Mesodermal cell (in vitro differentiated cells): ENCODE measurements around the gene RASGRP3. TPM values are rescaled to one million over a fixed set of nuclear protein-coding genes. Genes with fewer than 3 reads are reported as not detected.

Source experiments
- H3K27ac ChIP-seq: 2 replicates; pipeline ENCODE4 v1.7.0; 2013; ENCODE audit warnings: mild to moderate bottlenecking, low read depth, low read length, moderate library complexity; ENCODE audit not compliant: severe bottlenecking
- H3K36me3 ChIP-seq: 2 replicates; pipeline ENCODE4 v1.7.1; 2013; ENCODE audit warnings: mild to moderate bottlenecking, low read length, moderate library complexity; ENCODE audit not compliant: control insufficient read depth, insufficient read depth
- H3K4me1 ChIP-seq: one replicate; pipeline ENCODE4 v1.7.1; 2013; ENCODE audit warnings: mild to moderate bottlenecking, low read length; ENCODE audit not compliant: insufficient read depth, control insufficient read depth, poor library complexity, severe bottlenecking
- H3K4me3 ChIP-seq: 2 replicates; pipeline ENCODE4 v1.7.0; 2013; ENCODE audit warnings: low read length, control low read depth, mild to moderate bottlenecking; ENCODE audit not compliant: insufficient read depth, poor library complexity, severe bottlenecking; ENCODE audit errors: extremely low read depth
- H3K9me3 ChIP-seq: 2 replicates; pipeline ENCODE4 v1.7.1; 2013; ENCODE audit warnings: mild to moderate bottlenecking, low read length, moderate library complexity; ENCODE audit not compliant: control insufficient read depth
- WGBS, 2 experiments: methylation state at CpG; one replicate each; pipeline ENCODE4 v1.1.5; 2013; ENCODE audit warnings: missing lambda C conversion rate in 2 of 2; ENCODE audit not compliant: insufficient coverage in 2 of 2; 5-methylcytosine and 5-hydroxymethylcytosine counted together
- polyA plus RNA-seq, 2 experiments: library from polyadenylated mRNA; stranded (reverse); fragments of 50-300 nt; gene quantifications; one replicate each; pipeline ENCODE4 v1.2.3, GENCODE V29; 2013

The RASGRP3 gene, protein sequence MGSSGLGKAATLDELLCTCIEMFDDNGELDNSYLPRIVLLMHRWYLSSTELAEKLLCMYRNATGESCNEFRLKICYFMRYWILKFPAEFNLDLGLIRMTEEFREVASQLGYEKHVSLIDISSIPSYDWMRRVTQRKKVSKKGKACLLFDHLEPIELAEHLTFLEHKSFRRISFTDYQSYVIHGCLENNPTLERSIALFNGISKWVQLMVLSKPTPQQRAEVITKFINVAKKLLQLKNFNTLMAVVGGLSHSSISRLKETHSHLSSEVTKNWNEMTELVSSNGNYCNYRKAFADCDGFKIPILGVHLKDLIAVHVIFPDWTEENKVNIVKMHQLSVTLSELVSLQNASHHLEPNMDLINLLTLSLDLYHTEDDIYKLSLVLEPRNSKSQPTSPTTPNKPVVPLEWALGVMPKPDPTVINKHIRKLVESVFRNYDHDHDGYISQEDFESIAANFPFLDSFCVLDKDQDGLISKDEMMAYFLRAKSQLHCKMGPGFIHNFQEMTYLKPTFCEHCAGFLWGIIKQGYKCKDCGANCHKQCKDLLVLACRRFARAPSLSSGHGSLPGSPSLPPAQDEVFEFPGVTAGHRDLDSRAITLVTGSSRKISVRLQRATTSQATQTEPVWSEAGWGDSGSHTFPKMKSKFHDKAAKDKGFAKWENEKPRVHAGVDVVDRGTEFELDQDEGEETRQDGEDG
- polyA plus RNA-seq (2013, experiment 1 of 2): 35.0 TPM
- polyA plus RNA-seq (2013, experiment 2 of 2): 34.6 TPM

GRCh38 chr2:33476131-33476792, at the start of gene RASGRP3:
RASGRP3 (plus strand) TSS chr2:33476649; CDS start chr2:33515137, 38,488 bp downstream.
- Histone ChIP-seq H3K9me3 (peaks cover 11% of the 10 kb centered on the region), H3K36me3 (no peaks in the 10 kb centered on the region), H3K4me3 (peak within 1 kb of the TSS; percentile 41), H3K27ac (peak within 1 kb of the TSS; percentile 96), H3K4me1 (peaks cover 25% of the 10 kb centered on the region)
- WGBS, 2 experiments: 35 to 51% methylated on average over 3 to 14 of the region's 18 CpGs

DNA sequence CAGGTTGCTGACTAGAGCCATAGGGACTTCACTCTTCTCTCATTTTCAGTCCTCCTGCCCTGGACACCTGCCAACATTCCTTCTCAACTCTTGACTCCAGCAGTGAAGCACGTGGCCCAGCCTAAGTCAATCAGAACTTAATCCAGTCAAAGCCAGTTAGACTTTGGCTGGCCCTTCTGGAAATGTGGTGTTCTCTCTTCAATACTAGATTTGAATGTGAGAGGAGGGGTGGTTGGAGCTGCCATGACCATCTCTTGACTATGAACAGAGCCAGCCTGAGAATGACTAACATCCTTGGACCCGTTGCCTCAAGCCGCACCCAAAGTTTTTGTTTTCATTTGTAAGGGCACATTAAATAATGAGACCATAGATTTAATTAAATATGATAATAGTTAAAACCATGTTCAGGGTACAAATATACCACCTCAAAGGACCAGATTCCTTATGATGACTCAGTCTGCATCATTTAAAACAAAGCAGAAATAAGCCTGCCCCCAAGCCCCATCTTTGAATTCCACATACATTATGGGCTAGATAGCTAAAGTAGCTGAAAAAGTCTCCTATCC, 49.7 kb upstream of the RASGRP3 start:
- no peaks in the 10 kb centered on the region for H3K9me3 ChIP-seq
- H3K4me1 ChIP-seq: peaks cover 10% of the 10 kb centered on the region
- 83 to 100% methylated on average over 1 of the region's 3 CpGs for WGBS, 2 experiments
- H3K36me3 ChIP-seq: no peaks in the 10 kb centered on the region
- H3K27ac ChIP-seq: no peak overlapping the region
- no peak overlapping the region for H3K4me3 ChIP-seq

DNA sequence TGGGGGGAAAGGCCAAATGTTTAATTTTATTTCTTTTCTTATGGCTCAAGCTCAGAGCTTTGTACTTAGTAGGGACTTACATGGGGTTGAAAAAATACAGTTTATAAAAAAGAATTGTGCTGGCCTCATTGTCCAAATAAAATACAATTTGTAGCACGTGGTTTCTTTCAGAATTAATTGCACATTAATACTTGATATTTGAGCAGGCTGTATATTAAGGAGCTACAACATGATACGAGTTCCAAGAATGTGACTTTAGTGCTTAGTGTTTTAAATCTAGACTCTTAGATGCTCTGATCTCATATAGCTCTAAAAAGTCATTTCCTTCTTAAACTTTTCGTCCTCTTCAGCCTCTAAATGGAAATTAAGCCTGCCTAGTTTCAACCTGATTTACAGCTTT, 46.4 kb upstream of the RASGRP3 start:
- H3K9me3 ChIP-seq: no peaks in the 10 kb centered on the region
- no peaks in the 10 kb centered on the region for H3K36me3 ChIP-seq
- no CpG with 5 or more reads among the region's 3 CpGs for WGBS, 2 experiments
- H3K4me1 ChIP-seq: peaks cover 9% of the 10 kb centered on the region
- no peak overlapping the region for H3K4me3 ChIP-seq
- H3K27ac ChIP-seq: no peak overlapping the region

GRCh38 chr2:33430856-33431255, 45.6 kb upstream of the RASGRP3 start:
- H3K9me3 ChIP-seq: no peaks in the 10 kb centered on the region
- WGBS, 2 experiments: no CpG with 5 or more reads among the region's 1 CpG
- peaks cover 3% of the 10 kb centered on the region for H3K4me1 ChIP-seq

GRCh38 chr2:33432871-33433270, 43.6 kb upstream of the RASGRP3 start:
- Histone ChIP-seq H3K27ac (no peak overlapping the region), H3K9me3 (no peaks in the 10 kb centered on the region), H3K4me1 (peaks cover 10% of the 10 kb centered on the region), H3K4me3 (no peak overlapping the region), H3K36me3 (no peaks in the 10 kb centered on the region)
- WGBS, 2 experiments: 94% methylated on average over 2 of the region's 2 CpGs; no CpG with 5 or more reads in 1 of the 2 experiments

More at GRCh38 chr2:33430856-33431255, 45.6 kb upstream of the RASGRP3 start:
- Histone ChIP-seq H3K36me3 (no peaks in the 10 kb centered on the region), H3K4me3 (no peak overlapping the region), H3K27ac (no peak overlapping the region)

DNA sequence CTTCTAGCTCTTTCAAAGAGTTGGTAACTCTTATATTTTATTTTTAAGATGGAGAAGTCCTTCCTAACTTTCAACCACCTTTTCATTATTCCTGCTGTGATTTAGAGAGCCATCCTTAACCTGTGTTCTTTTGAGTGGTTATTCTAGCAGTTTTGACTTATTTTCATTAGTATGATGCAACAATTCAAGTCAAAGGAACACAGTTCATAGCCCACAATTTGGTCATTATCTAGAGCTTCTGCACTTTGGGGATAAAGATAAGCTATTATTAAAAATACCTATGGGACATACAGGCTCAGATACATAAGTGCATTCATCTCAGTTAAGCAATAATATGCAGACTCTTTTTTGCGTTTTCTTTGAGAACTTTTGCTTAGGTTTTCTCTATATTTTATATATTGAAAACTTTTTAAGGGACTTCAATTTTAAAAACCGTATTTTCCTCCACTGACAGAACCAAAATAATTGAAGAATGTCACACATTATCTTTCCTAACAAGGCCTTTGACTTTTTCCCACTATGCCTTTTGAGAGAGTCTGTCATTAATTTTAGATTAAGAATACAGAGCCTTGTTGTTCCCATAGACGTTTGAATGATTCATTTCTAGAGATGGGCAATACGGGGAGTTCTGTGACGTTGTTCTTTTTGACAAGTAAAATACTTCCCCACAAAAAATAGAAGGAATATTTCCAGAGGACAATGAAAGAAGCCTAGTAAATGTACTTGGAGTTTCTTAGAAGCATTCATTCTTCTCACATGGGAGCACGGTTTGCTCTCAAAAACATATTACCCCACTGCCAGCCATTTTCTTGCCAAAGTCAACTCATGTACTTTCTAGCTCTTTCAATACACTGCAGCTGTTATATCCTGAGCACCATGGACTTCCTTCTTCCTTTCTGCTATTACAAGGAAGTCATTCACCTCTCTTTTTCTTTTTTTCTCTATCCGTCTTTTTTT, 42.9 kb upstream of the RASGRP3 start:
- Histone ChIP-seq H3K36me3 (no peaks in the 10 kb centered on the region), H3K27ac (no peak overlapping the region), H3K4me3 (no peak overlapping the region), H3K9me3 (no peaks in the 10 kb centered on the region), H3K4me1 (peaks cover 10% of the 10 kb centered on the region)
- WGBS, 2 experiments: 90 to 97% methylated on average over 2 to 4 of the region's 7 CpGs

DNA sequence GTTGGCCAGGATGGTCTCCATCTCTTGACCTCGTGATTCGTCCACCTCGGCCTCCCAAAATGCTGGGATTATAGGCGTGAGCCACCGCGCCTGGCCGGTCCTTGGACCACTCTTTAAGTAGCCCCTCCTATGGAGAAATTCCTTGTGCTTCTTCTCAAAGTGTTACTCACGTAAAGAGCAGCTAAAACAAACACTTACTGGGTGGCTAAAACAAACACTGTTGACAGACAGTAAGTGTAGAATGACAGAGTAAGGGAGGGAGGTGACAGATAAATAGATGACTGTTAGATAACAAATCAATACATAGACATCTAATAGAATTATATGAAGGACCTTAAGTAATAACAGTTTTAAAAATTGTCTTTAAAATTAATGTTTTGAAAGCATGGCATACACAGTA, 40.9 kb upstream of the RASGRP3 start:
- Histone ChIP-seq H3K4me3 (no peak overlapping the region), H3K9me3 (no peaks in the 10 kb centered on the region), H3K27ac (no peak overlapping the region), H3K4me1 (peaks cover 10% of the 10 kb centered on the region), H3K36me3 (no peaks in the 10 kb centered on the region)
- WGBS, 2 experiments: 87 to 94% methylated on average over 7 of the region's 8 CpGs

DNA sequence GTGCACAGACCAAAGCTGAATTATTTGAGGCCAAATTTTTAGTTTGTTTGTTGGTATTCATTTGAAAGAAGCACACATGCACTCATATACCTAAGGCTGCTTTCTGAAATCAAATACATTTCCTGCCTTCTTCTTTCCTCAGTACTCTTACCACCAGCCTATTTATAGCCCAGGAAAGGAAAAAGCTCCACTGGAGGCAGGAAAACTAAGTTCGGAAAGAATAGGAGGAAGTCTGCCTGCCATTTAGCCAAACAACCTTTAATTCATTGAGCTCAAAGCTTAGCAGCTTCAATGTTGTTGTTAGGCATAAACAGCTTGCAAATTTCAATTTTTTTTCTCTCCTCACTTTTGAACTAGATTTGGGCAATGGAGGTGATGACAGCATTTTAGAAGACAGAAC, 40.4 kb upstream of the RASGRP3 start:
- Histone ChIP-seq H3K36me3 (no peaks in the 10 kb centered on the region), H3K4me3 (peak overlapping the region; percentile 18), H3K27ac (peak overlapping the region; percentile 62), H3K9me3 (no peaks in the 10 kb centered on the region), H3K4me1 (peaks cover 10% of the 10 kb centered on the region)
- no CpG with 5 or more reads among the region's 1 CpG for WGBS, 2 experiments

- H3K9me3 ChIP-seq: no peaks in the 10 kb centered on the region
- H3K4me1 ChIP-seq: peaks cover 10% of the 10 kb centered on the region
- H3K27ac ChIP-seq: peak overlapping the region; percentile 18
- no peaks in the 10 kb centered on the region for H3K36me3 ChIP-seq
- WGBS, 2 experiments: 62 to 94% methylated on average over 2 to 4 of the region's 4 CpGs
- H3K4me3 ChIP-seq: peak overlapping the region; percentile 21
These were observed 39.2 kb upstream of the RASGRP3 start for GRCh38 chr2:33437297-33437696.
